B cell (primary cell): ENCODE results near the gene EEPD1. TPM values are rescaled to one million over a fixed set of nuclear protein-coding genes. Genes with fewer than 3 reads are reported as not detected.

Source experiments
- ATAC-seq: fragments of 200-7000 bp; cut with Tn5 transposase; one replicate; pipeline ENCODE4 v1.10.0; 2021; ENCODE audit warnings: low read depth, mild to moderate bottlenecking, moderate number of reproducible peaks, moderate library complexity
- CTCF ChIA-PET: fragments of 350-600 bp; sonication (Branson Sonifier 250); formaldehyde crosslinking; loops from one replicate; lab custom pipeline; 2021; ENCODE audit warnings: antibody characterized with exemption, inconsistent platforms; lab: Charles Lee
- POLR2A ChIA-PET: fragments of 350-600 bp; sonication (Branson Sonifier 250); formaldehyde crosslinking; loops from one replicate; lab custom pipeline; 2021; ENCODE audit warnings: antibody characterized with exemption; lab: Charles Lee
- DNase-seq: peaks from one replicate; pipeline ENCODE4 v3.0.0; 2013
- H2AFZ ChIP-seq: 2 replicates; pipeline ENCODE4 v1.6.1; 2012; ENCODE audit warnings: mild to moderate bottlenecking, low read depth, low read length; ENCODE audit not compliant: insufficient read depth, poor library complexity, severe bottlenecking
- H3K27ac ChIP-seq, 2 donors: 1 replicate in 1 of 2; 2 replicates in 1 of 2; pipeline ENCODE4 v1.5.1; 2012 to 2013; ENCODE audit warnings: low read length in 2 of 2, mild to moderate bottlenecking in 2 of 2, moderate library complexity in 1 of 2
- H3K27me3 ChIP-seq, 4 experiments: fragments of 200-600 bp in 1 of 4; sonication (generic) in 1 of 4; replicated peaks in 1 of 4; 1 replicate in 2 of 4; 2 replicates in 2 of 4; pipeline versions ENCODE4 v1.6.1 to v1.7.0; 2013 to 2016; ENCODE audit warnings: low read length in 3 of 4, mild to moderate bottlenecking in 2 of 4, mixed read lengths in 1 of 4, moderate library complexity in 1 of 4; ENCODE audit not compliant: insufficient read depth in 4 of 4, control insufficient read depth in 3 of 4; ENCODE audit errors: control extremely low read depth in 1 of 4
- H3K36me3 ChIP-seq, 2 experiments: replicated peaks in 1 of 2; 1 replicate in 1 of 2; 2 replicates in 1 of 2; pipeline versions ENCODE4 v1.6.1 to v1.7.1; 2013; ENCODE audit warnings: low read length in 1 of 2; ENCODE audit not compliant: insufficient read depth in 2 of 2, control insufficient read depth in 1 of 2; ENCODE audit errors: control extremely low read depth in 1 of 2, extremely low read depth in 1 of 2
- H3K4me1 ChIP-seq, 2 donors: fragments of 200-600 bp in 1 of 2; sonication (generic) in 1 of 2; 1 replicate in 1 of 2; 2 replicates in 1 of 2; pipeline versions ENCODE4 v1.5.1 to v1.6.1; 2013 to 2017; ENCODE audit warnings: low read length in 2 of 2; ENCODE audit not compliant: control insufficient read depth in 2 of 2, insufficient read depth in 2 of 2
- H3K4me2 ChIP-seq: replicated peaks from 2 replicates; pipeline ENCODE3; 2012; ENCODE audit warnings: mild to moderate bottlenecking, low read depth, low read length; ENCODE audit not compliant: poor library complexity, severe bottlenecking
- H3K4me3 ChIP-seq, 5 experiments: fragments of 200-600 bp in 1 of 5; sonication (generic) in 1 of 5; 1 replicate in 3 of 5; 2 replicates in 2 of 5; pipeline versions ENCODE4 v1.5.1 to v1.7.0; 2011 to 2016; ENCODE audit warnings: low read length in 4 of 5, mild to moderate bottlenecking in 4 of 5, low read depth in 2 of 5, control low read depth in 1 of 5, moderate library complexity in 1 of 5; ENCODE audit not compliant: insufficient read depth in 1 of 5; ENCODE audit errors: control extremely low read depth in 1 of 5, extremely low read depth in 1 of 5
- H3K79me2 ChIP-seq: fragments of 200-600 bp; sonication (generic); one replicate; pipeline ENCODE4 v1.6.0; 2016; ENCODE audit warnings: low read length; ENCODE audit not compliant: control insufficient read depth, insufficient read depth
- H3K9ac ChIP-seq: fragments of 200-600 bp; sonication (generic); 2 replicates; pipeline ENCODE4 v1.6.1; 2017; ENCODE audit warnings: mild to moderate bottlenecking, low read length, moderate library complexity
- H3K9me3 ChIP-seq, 3 donors: one replicate each; pipeline versions ENCODE4 v1.6.1 to v1.7.1; 2013; ENCODE audit warnings: low read length in 2 of 3; ENCODE audit not compliant: control insufficient read depth in 2 of 3, insufficient read depth in 1 of 3; ENCODE audit errors: control extremely low read depth in 1 of 3
- H4K20me1 ChIP-seq: 2 replicates; pipeline ENCODE4 v1.6.0; 2012; ENCODE audit warnings: mild to moderate bottlenecking, low read length; ENCODE audit not compliant: insufficient read depth, control insufficient read depth, poor library complexity, severe bottlenecking
- H3K27ac Mint-ChIP-seq: one replicate; pipeline ENCODE4 v1.8.0; 2021; ENCODE audit warnings: mixed read lengths
- H3K27me3 Mint-ChIP-seq: one replicate; pipeline ENCODE4 v1.8.0; 2021; ENCODE audit warnings: mixed read lengths
- H3K4me1 Mint-ChIP-seq: one replicate; pipeline ENCODE4 v1.8.0; 2021; ENCODE audit warnings: mixed read lengths
- H3K4me3 Mint-ChIP-seq: one replicate; pipeline ENCODE4 v1.8.0; 2021; ENCODE audit warnings: mixed read lengths
- H3K9me3 Mint-ChIP-seq: one replicate; pipeline ENCODE4 v1.8.0; 2022; ENCODE audit warnings: mixed read lengths; ENCODE audit not compliant: insufficient read depth
- CTCF ChIP-seq: fragments of 200-600 bp; IDR thresholded peaks from one replicate; pipeline ENCODE4 v1.8.0; 2022; ENCODE audit warnings: antibody characterized with exemption, mild to moderate bottlenecking
- EZH2 ChIP-seq: IDR thresholded peaks from 2 replicates; pipeline ENCODE4 v1.6.1; 2012; ENCODE audit warnings: borderline replicate concordance, low read depth, mild to moderate bottlenecking, moderate library complexity, low read length; ENCODE audit not compliant: insufficient read depth, poor library complexity, severe bottlenecking
- WGBS: methylation state at CpG from one replicate; pipeline ENCODE4 v1.1.5; 2013; ENCODE audit warnings: missing lambda C conversion rate; ENCODE audit not compliant: insufficient coverage; 5-methylcytosine and 5-hydroxymethylcytosine counted together
- intact Hi-C: fragments of 100-400 bp; cut with micrococcal nuclease; formaldehyde crosslinking; loops from one replicate; pipeline ENCODE4 v1.10.0; 2022
- polyA plus RNA-seq: library from polyadenylated mRNA; depleted of rRNA; stranded (reverse); fragments of >200 nt; gene quantifications from 2 replicates; pipeline ENCODE4 v1.2.3, GENCODE V29; 2012
- total RNA-seq, 2 donors: library from RNA; stranded (reverse); fragments of 120-200 nt in 1 of 2; gene quantifications; 1 replicate in 1 of 2; 2 replicates in 1 of 2; pipeline versions ENCODE4 v1.2.3 to v1.2.4, GENCODE V29; 2013 to 2022

The EEPD1 gene
- total and polyA plus RNA-seq, 2 donors (not counting 1 experiment from before 2014, with no cell fraction given) = 0.49 to 4.1 TPM

- DNase-seq = no peak
- Mint-ChIP-seq H3K4me1 (no peaks in the 10 kb centered on the region), H3K9me3 (no peaks in the 10 kb centered on the region), H3K27me3 (peaks cover 19% of the 10 kb centered on the region), H3K27ac (no peak overlapping the region), H3K4me3 (no peak overlapping the region)
- Histone ChIP-seq H3K27me3 (peaks cover 0 to 4% (median 0%) of the 10 kb centered on the region in 4 experiments), H3K36me3 (no peaks in the 10 kb centered on the region), H3K4me3 (no peak overlapping the region), H4K20me1 (no peaks in the 10 kb centered on the region), H3K27ac (no peak overlapping the region), H3K9ac (no peak overlapping the region), H2AFZ (no peak overlapping the region), H3K4me2 (no peak overlapping the region), H3K9me3 (no peaks in the 10 kb centered on the region), H3K79me2 (no peaks in the 10 kb centered on the region), H3K4me1 (no peaks in the 10 kb centered on the region)
- POLR2A ChIA-PET = no interaction called here
- ATAC-seq = no peak
- no CpG with 5 or more reads among the region's 1 CpG for WGBS
- intact Hi-C loops = no loop called here
- CTCF ChIA-PET = no interaction called here
- TF ChIP-seq CTCF (no peak), EZH2 (no peak)
Measured at GRCh38 chr7:36114355-36114754, 38.7 kb upstream of the EEPD1 start.

GRCh38 chr7:36115448-36116321 lies 37.4 kb upstream of the EEPD1 start:
- intact Hi-C loops = no loop called here
- H3K4me2 ChIP-seq = no peak overlapping the region
- no peak for TF ChIP-seq EZH2
- no peak for TF ChIP-seq CTCF
- ChIA-PET POLR2A (no interaction called here), CTCF (no interaction called here)
- H2AFZ ChIP-seq = no peak overlapping the region
- H3K4me3 ChIP-seq = no peak overlapping the region
- DNase-seq (no peak), ATAC-seq (no peak)
- peaks cover 0 to 7% (median 0%) of the 10 kb centered on the region in 3 donors for H3K9me3 ChIP-seq
- Mint-ChIP-seq H3K9me3 (no peaks in the 10 kb centered on the region), H3K4me3 (no peak overlapping the region), H3K4me1 (no peaks in the 10 kb centered on the region), H3K27ac (no peak overlapping the region), H3K27me3 (peaks cover 22% of the 10 kb centered on the region)
- no peaks in the 10 kb centered on the region for H3K4me1 ChIP-seq
- H4K20me1 ChIP-seq = no peaks in the 10 kb centered on the region
- 55% methylated on average over 2 of the region's 9 CpGs for WGBS
- no peak overlapping the region for H3K27ac ChIP-seq
- no peaks in the 10 kb centered on the region for H3K79me2 ChIP-seq
- no peak overlapping the region for H3K9ac ChIP-seq
- no peaks in the 10 kb centered on the region for H3K36me3 ChIP-seq
- H3K27me3 ChIP-seq = peaks cover 0 to 4% (median 0%) of the 10 kb centered on the region in 4 experiments
